Loucy (cell line): Measurements from ENCODE around the gene BOC.

Source experiments
- CTCF ChIP-seq: fragments of 200-600 bp; sonication (generic); conservative IDR thresholded peaks from 2 replicates; pipeline ENCODE4 v1.5.1; 2014; ENCODE audit warnings: mild to moderate bottlenecking, antibody characterized with exemption, low read length
- EZH2phosphoT487 ChIP-seq: fragments of 200-600 bp; IDR thresholded peaks from 2 replicates; pipeline ENCODE4 v1.6.1; 2018; ENCODE audit warnings: antibody characterized with exemption, mild to moderate bottlenecking, moderate library complexity, borderline replicate concordance

DNA sequence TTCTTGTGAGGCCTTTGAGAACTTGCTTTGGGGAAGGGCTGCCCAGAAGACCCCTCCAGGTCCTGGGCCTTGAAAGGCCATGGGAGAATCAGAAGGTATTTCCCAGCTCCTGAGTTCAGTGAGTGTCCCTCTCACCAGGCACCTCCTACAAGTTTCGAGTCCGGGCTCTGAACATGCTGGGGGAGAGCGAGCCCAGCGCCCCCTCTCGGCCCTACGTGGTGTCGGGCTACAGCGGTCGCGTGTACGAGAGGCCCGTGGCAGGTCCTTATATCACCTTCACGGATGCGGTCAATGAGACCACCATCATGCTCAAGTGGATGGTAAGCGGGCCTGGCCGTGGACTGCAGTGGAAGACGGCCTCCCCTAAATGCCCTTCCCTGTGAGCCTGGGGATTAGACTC lies 68.3 kb downstream of the BOC start:
- TF ChIP-seq EZH2phosphoT487 (no peak), CTCF (no peak)
